ENCODE results near the gene AMN1.

GRCh38 chr12:31627456-31628054, 101.3 kb downstream of the AMN1 start:
- TF ChIP-seq CTCF (conservative IDR thresholded peaks at IDR 0.05; ENCODE audit: low read depth, low read length) (no peak), EZH2 (IDR thresholded peaks at IDR 0.05; ENCODE audit: borderline replicate concordance, low read depth, low read length, poor library complexity, severe bottlenecking) (no peak)

Data from A673 (cell line).